ENCODE measurements around the gene SIX3.

- TF ChIP-seq CTCF (conservative IDR thresholded peaks at IDR 0.05; ENCODE audit: low read depth, low read length): no peak
- no peak for TF ChIP-seq EZH2 (IDR thresholded peaks at IDR 0.05; ENCODE audit: borderline replicate concordance, low read depth, low read length, poor library complexity, severe bottlenecking)
Observed at GRCh38 chr2:44916291-44916690, 25.2 kb upstream of the SIX3 start.

Data from A673 (cell line).